CD4-positive, alpha-beta memory T cell (primary cell): ENCODE results near the gene PLA2G12B. TPM values are rescaled to one million over a fixed set of nuclear protein-coding genes. Genes with fewer than 3 reads are reported as not detected.
"Not testable (repeated sequence)": the region's sequence is repeated elsewhere in the genome, so short reads cannot be mapped to it uniquely, and the experiment has no call there.

ENCODE experiments used
- CTCF ChIA-PET: fragments of 350-600 bp; sonication (Branson Sonifier 250); formaldehyde crosslinking; loops from one replicate; lab custom pipeline; 2021; ENCODE audit warnings: inconsistent platforms; ENCODE audit not compliant: partially characterized antibody; lab: Charles Lee
- POLR2A ChIA-PET: fragments of 350-600 bp; sonication (Branson Sonifier 250); formaldehyde crosslinking; loops from one replicate; lab custom pipeline; 2021; ENCODE audit not compliant: partially characterized antibody; lab: Charles Lee
- DNase-seq, 5 donors: peaks; one replicate each; pipeline versions ENCODE4 v3.0.0 to v3.0.0-alpha.2; 2020 to 2022; ENCODE audit warnings: mixed read lengths in 1 of 5
- H3K27ac ChIP-seq: one replicate; pipeline ENCODE4 v1.7.0; 2013; ENCODE audit warnings: low read depth, low read length
- H3K27me3 ChIP-seq: 2 replicates; pipeline ENCODE4 v1.7.0; 2013; ENCODE audit warnings: mild to moderate bottlenecking, low read length, moderate library complexity; ENCODE audit not compliant: insufficient read depth
- H3K36me3 ChIP-seq: 2 replicates; pipeline ENCODE4 v1.7.0; 2013; ENCODE audit warnings: mild to moderate bottlenecking, low read length, moderate library complexity; ENCODE audit not compliant: insufficient read depth
- H3K4me1 ChIP-seq: 2 replicates; pipeline ENCODE4 v1.7.0; 2013; ENCODE audit warnings: mild to moderate bottlenecking, low read length, moderate library complexity; ENCODE audit not compliant: insufficient read depth
- H3K4me3 ChIP-seq, 2 donors: one replicate each; pipeline ENCODE4 v1.7.0; 2013; ENCODE audit warnings: low read length in 2 of 2, mild to moderate bottlenecking in 1 of 2
- H3K9me3 ChIP-seq, 2 donors: one replicate each; pipeline ENCODE4 v1.7.0; 2013; ENCODE audit warnings: low read length in 2 of 2, control low read depth in 1 of 2; ENCODE audit not compliant: control insufficient read depth in 1 of 2
- H3K27ac Mint-ChIP-seq, 7 donors: one replicate each; pipeline ENCODE4 v1.8.0; 2020 to 2021; ENCODE audit warnings: mixed read lengths in 7 of 7, mild to moderate bottlenecking in 6 of 7, inconsistent platforms in 3 of 7, moderate library complexity in 3 of 7
- H3K27me3 Mint-ChIP-seq, 2 donors: one replicate each; pipeline ENCODE4 v1.8.0; 2020 to 2021; ENCODE audit warnings: mixed read lengths in 2 of 2
- H3K36me3 Mint-ChIP-seq, 2 donors: one replicate each; pipeline ENCODE4 v1.8.0; 2020 to 2021; ENCODE audit warnings: mixed read lengths in 2 of 2, inconsistent platforms in 1 of 2, mild to moderate bottlenecking in 1 of 2
- H3K4me1 Mint-ChIP-seq, 4 donors: one replicate each; pipeline ENCODE4 v1.8.0; 2020 to 2021; ENCODE audit warnings: mixed read lengths in 4 of 4, mild to moderate bottlenecking in 1 of 4
- H3K4me3 Mint-ChIP-seq, 8 donors: one replicate each; pipeline ENCODE4 v1.8.0; 2020 to 2021; ENCODE audit warnings: mixed read lengths in 8 of 8, mild to moderate bottlenecking in 7 of 8, moderate library complexity in 6 of 8, inconsistent platforms in 3 of 8
- H3K9me3 Mint-ChIP-seq, 8 donors: one replicate each; pipeline ENCODE4 v1.8.0; 2020 to 2021; ENCODE audit warnings: mixed read lengths in 8 of 8, mild to moderate bottlenecking in 5 of 8, inconsistent platforms in 3 of 8, moderate library complexity in 1 of 8
- intact Hi-C: fragments of 100-400 bp; cut with micrococcal nuclease; formaldehyde crosslinking; loops from one replicate; pipeline ENCODE4 v1.15.1; 2023
- polyA plus RNA-seq, 2 donors: library from polyadenylated mRNA; unstranded; fragments of 300-500 nt; fragmentation: Illumina TruSeq; gene quantifications; one replicate each; pipeline ENCODE4 v1.2.3, GENCODE V29; 2021
- total RNA-seq, 2 experiments: library from RNA; stranded (reverse); gene quantifications; one replicate each; pipeline ENCODE4 v1.2.3, GENCODE V29; 2021

Gene PLA2G12B
- not detected for total RNA-seq
- polyA plus RNA-seq, result not detected

DNA sequence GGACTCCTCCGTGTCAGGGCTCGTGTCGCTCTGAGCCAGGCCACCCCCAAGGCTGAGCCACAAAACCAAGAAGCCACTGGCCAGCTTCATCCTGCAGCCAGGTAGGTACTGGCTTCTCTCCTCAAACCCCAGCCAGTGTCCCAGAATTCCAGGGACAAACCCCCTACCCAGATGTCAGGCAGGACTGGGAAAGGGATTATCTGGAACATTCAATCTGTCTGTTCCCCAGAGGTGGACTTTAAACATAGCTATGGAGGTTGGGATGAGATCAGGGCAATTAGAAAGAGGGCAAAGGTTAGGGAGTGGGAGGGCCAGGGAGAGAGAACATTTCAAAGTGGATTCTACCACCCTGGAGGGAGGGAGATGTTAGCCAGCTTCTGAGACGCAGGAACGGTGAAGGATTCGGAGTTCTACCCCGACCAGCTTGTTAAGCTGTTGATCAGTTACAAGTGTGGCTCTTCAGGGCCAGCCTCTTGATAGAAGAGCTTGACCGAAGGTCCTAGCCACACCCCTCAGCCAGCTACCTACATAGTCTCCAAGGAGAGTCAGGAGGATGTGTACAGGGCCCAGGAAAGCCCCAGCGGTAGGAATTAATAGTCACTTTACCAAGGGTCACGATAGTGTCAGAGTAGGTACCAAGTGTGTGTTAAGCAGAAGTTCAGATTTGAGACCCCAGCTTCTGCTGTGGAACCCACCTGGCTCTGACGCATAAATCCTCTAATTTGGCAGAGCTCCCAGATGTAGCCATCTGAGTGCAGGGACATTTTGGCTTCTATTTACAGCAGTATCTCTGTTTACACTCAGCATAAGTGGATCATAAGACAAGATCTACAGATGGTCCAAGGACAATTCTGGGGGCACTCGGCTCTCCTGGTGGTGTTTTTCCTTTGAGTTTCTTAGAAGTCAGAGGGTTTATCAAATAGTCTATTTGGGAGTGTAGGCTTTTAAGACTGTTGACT is at the start of gene PLA2G12B:
Gene PLA2G12B, minus strand, starts transcription at position 211 of the 959 bp plus-strand sequence. Its CDS starts 121 bp downstream, at position 90.
- H3K27me3 Mint-ChIP-seq, result peaks cover 6 to 12% of the 10 kb centered on the region in 2 donors
- no peaks in the 10 kb centered on the region for H3K4me1 ChIP-seq
- no peak within 1 kb of the TSS for H3K4me3 ChIP-seq
- H3K27me3 ChIP-seq, result no peaks in the 10 kb centered on the region
- intact Hi-C loops, result no loop called here
- no peaks in the 10 kb centered on the region for H3K36me3 ChIP-seq
- no peaks in the 10 kb centered on the region for H3K4me1 Mint-ChIP-seq
- DNase-seq, result no peak
- H3K27ac Mint-ChIP-seq, result peak within 1 kb of the TSS in 1 of 7 donors; percentile 50
- no peak within 1 kb of the TSS for H3K27ac ChIP-seq
- POLR2A ChIA-PET, result no interaction called here
- H3K9me3 ChIP-seq, result no peaks in the 10 kb centered on the region
- H3K4me3 Mint-ChIP-seq, result no peak within 1 kb of the TSS
- CTCF ChIA-PET, result no interaction called here
- H3K9me3 Mint-ChIP-seq, result no peaks in the 10 kb centered on the region
- no peaks in the 10 kb centered on the region for H3K36me3 Mint-ChIP-seq

DNA sequence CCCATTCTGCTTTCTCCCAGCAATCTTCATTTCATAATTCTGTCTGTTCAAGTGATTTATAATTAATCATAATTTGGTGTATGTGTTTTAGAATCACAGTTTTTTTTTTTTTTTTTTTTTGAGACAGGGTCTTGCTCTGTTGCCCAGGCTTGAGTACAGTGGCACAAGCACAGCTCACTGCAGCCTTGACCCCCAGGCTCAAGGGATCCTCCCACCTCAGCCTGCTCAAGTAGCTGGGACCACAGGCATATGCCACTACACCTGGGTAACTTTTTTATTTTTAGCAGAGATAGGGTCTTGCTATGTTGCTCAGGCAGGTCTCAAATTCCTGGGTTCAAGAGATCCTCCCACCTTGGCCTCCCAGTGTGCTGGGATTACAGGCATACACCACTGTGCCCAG is 49.2 kb upstream of the PLA2G12B start:
- Histone ChIP-seq H3K27ac (no peak overlapping the region), H3K36me3 (no peaks in the 10 kb centered on the region), H3K27me3 (no peaks in the 10 kb centered on the region), H3K9me3 (no peaks in the 10 kb centered on the region), H3K4me1 (no peaks in the 10 kb centered on the region), H3K4me3 (no peak overlapping the region)
- POLR2A ChIA-PET, result no interaction called here
- Mint-ChIP-seq H3K27me3 (peaks cover 0 to 1% of the 10 kb centered on the region in 2 donors), H3K27ac (no peak overlapping the region), H3K4me1 (no peaks in the 10 kb centered on the region), H3K36me3 (peaks cover 45 to 47% of the 10 kb centered on the region in 2 donors), H3K9me3 (peaks cover 0 to 5% (median 1%) of the 10 kb centered on the region in 8 donors), H3K4me3 (no peak overlapping the region)
- CTCF ChIA-PET, result no interaction called here
- no peak for DNase-seq
- intact Hi-C loops, result no loop called here

DNA sequence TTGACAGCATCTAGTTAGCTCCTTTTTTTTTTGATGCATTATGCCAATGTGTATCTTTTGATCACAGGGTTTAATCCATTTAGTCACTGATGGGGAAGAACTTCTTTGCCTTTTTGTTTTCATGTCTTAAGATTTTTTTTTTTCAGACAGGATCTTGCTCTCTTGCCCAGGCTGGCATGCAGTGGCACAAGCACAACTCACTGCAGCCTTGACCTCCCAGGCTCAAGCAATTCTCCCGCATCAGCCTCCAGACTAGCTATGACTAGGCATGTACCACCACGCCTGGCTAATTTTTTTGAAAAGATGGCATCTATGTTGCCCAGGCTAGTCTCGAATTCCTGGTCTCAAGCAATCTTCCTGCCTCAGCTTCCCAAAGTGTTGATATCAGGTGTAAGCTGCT is 46.4 kb upstream of the PLA2G12B start:
- Mint-ChIP-seq H3K36me3 (peaks cover 23 to 28% of the 10 kb centered on the region in 2 donors), H3K9me3 (peaks cover 0 to 16% (median 7%) of the 10 kb centered on the region in 8 donors), H3K4me3 (no peak overlapping the region), H3K27me3 (no peaks in the 10 kb centered on the region), H3K4me1 (no peaks in the 10 kb centered on the region), H3K27ac (no peak overlapping the region)
- DNase-seq, result no peak
- Histone ChIP-seq H3K27ac (no peak overlapping the region), H3K4me1 (no peaks in the 10 kb centered on the region), H3K27me3 (no peaks in the 10 kb centered on the region), H3K4me3 (no peak overlapping the region), H3K36me3 (no peaks in the 10 kb centered on the region), H3K9me3 (no peaks in the 10 kb centered on the region)
- ChIA-PET POLR2A (no interaction called here), CTCF (no interaction called here)
- intact Hi-C loops, result no loop called here

GRCh38 chr10:72997099-72997498 is 42.5 kb upstream of the PLA2G12B start:
- no peak overlapping the region for H3K4me3 ChIP-seq
- ChIA-PET POLR2A (no interaction called here), CTCF (no interaction called here)
- no peak overlapping the region for H3K4me3 Mint-ChIP-seq
- no peaks in the 10 kb centered on the region for H3K9me3 ChIP-seq
- H3K36me3 ChIP-seq, result no peaks in the 10 kb centered on the region
- H3K36me3 Mint-ChIP-seq, result peaks cover 23 to 35% of the 10 kb centered on the region in 2 donors
- peaks cover 0 to under 1% (median 0%) of the 10 kb centered on the region in 4 donors for H3K4me1 Mint-ChIP-seq
- intact Hi-C loops, result no loop called here
- no peaks in the 10 kb centered on the region for H3K27me3 Mint-ChIP-seq
- no peak for DNase-seq
- peak overlapping the region in 1 of 7 donors; percentile 2 for H3K27ac Mint-ChIP-seq
- no peaks in the 10 kb centered on the region for H3K4me1 ChIP-seq
- H3K27ac ChIP-seq, result no peak overlapping the region
- no peaks in the 10 kb centered on the region for H3K27me3 ChIP-seq
- peaks cover 0 to 26% (median 10%) of the 10 kb centered on the region in 8 donors for H3K9me3 Mint-ChIP-seq

- CTCF ChIA-PET, intact Hi-C loops: not testable (repeated sequence)
Measured at GRCh38 chr10:72995459-72995858, 40.9 kb upstream of the PLA2G12B start.

DNA sequence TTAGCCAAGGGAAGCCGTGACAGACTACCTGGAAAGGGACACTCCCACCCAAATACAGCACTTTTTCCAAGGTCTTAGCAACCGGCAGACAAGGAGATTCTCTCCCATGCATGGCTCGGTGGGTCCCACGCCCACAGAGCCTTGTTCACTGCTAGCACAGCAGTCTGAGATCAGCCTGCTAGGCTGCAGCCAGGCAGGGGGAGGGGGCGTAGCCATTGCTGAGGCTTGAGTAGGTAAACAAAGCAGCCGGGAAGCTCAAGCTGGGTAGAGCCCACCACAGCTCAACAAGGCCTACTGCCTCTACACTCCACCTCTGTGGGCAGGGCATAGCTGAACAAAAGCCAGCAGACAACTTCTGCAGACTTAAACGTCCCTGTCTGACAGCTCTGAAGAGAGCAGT is 35.2 kb upstream of the PLA2G12B start:
- H3K9me3 ChIP-seq, H3K4me1 Mint-ChIP-seq, POLR2A ChIA-PET, DNase-seq, intact Hi-C loops, H3K9me3 Mint-ChIP-seq, CTCF ChIA-PET, H3K4me3 ChIP-seq, H3K27ac Mint-ChIP-seq, H3K27ac ChIP-seq, H3K27me3 ChIP-seq, H3K4me3 Mint-ChIP-seq, H3K27me3 Mint-ChIP-seq, H3K36me3 ChIP-seq, H3K4me1 ChIP-seq: not testable (repeated sequence)
- peaks cover 22 to 41% of the 10 kb centered on the region in 2 donors for H3K36me3 Mint-ChIP-seq

More at GRCh38 chr10:72995459-72995858, 40.9 kb upstream of the PLA2G12B start:
- H3K27ac Mint-ChIP-seq, H3K27me3 Mint-ChIP-seq, H3K4me1 ChIP-seq, H3K27me3 ChIP-seq, POLR2A ChIA-PET, H3K4me3 Mint-ChIP-seq, H3K9me3 ChIP-seq, H3K36me3 ChIP-seq, H3K27ac ChIP-seq, H3K4me3 ChIP-seq, DNase-seq, H3K4me1 Mint-ChIP-seq: not testable (repeated sequence)
- Mint-ChIP-seq H3K36me3 (peaks cover 31 to 38% of the 10 kb centered on the region in 2 donors), H3K9me3 (peaks cover 0 to 29% (median 8%) of the 10 kb centered on the region in 8 donors)

DNA sequence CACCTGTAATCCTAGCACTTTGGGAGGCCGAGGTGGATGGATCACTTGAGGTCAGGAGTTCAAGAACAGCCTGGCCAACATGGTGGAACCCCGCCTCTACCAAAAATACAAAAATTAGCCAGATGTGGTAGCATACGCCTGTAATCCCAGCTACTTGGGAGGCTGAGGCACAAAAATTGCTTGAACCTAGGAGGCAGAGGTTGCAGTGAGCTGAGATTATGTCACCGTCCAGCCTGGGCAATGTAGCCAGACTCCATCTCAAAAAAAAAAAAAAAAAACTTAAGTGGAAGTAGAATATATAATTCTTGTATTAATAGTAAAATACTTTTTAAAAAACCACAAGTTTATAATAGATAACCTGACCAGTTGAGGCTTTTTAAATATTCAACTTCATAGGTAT is 30.0 kb upstream of the PLA2G12B start:
- H3K27me3 Mint-ChIP-seq, H3K4me3 Mint-ChIP-seq, H3K27me3 ChIP-seq, POLR2A ChIA-PET, DNase-seq, H3K9me3 ChIP-seq, H3K4me3 ChIP-seq, intact Hi-C loops, H3K4me1 ChIP-seq, H3K27ac Mint-ChIP-seq, H3K27ac ChIP-seq, H3K4me1 Mint-ChIP-seq, H3K36me3 ChIP-seq, CTCF ChIA-PET: not testable (repeated sequence)
- peaks cover 5 to 11% of the 10 kb centered on the region in 2 donors for H3K36me3 Mint-ChIP-seq
- peaks cover 6 to 34% (median 26%) of the 10 kb centered on the region in 8 donors for H3K9me3 Mint-ChIP-seq
